Kidney glomerular epithelial cell (primary cell): ENCODE results near the gene OSBPL6.
"Not testable (repeated sequence)": the region's sequence is repeated elsewhere in the genome, so short reads cannot be mapped to it uniquely, and the experiment has no call there.

Experiments
- DNase-seq: peaks from one replicate; lab custom pipeline; 2025; lab: John Stamatoyannopoulos, UW

Gene OSBPL6

DNA sequence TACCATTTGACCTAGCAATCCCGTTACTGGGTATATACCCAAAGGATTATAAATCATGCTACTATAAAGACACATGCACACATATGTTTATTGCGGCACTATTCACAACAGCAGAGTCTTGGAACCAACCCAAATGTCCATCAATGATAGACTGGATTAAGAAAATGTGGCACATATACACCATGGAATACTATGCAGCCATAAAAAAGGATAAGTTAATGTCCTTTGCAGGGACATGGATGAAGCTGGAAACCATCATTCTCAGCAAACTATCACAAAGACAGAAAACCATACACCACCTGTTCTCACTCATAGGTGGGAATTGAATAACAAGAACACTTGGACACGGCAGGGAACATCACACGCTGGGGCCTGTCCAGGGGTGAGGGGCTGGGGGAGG, 163.4 kb downstream of the OSBPL6 start:
- DNase-seq = not testable (repeated sequence)

DNA sequence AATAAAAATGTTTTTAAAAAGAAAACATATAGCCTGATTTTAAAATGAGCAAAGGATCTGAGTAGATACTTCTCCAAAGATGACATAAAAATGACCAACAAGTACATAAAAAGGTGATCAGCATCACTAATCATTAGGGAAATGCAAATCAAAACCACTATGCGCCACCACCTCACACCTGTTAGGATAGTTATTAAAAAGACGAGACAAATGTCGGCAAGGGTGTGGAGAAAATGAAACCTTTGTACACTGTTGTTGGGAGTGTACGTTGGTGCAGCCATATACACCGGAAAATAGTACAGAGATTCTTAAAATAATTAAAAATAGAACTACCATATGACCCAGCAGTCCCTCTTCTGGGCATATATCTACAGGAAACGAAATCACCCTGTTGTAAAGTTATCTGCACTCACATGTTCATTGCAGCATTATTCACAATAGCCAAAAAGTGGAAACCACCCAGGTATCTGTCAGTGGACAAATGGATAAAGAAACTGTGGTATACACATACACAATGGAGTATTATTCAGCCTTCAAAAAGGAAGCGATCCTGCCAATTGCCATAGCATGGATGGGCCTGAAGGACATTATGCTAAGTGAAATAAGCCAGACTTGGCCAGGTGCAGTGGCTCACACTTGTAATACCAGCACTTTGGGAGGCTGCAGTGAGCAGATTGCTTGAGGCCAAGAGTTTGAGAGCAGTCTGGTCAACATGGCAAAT, 165.0 kb downstream of the OSBPL6 start:
- no peak for DNase-seq

DNA sequence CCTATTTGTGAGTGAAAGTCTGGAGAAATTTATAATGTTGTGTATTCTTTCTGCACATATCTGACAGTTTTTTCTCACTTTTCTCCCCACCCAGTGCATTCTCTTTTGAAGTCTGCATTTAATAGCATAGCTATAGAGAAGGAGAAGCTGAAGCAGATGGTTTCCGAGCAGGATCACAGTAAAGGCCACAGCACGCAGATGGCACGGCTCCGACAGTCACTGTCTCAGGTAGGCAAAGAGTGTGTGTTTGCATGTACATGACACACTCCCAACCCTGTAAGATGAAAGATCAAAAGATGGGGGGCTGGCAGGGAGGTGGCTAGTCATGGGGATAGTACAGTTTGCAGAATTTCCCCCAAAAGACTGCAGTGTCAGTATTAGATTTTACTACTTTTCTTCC, 167.3 kb downstream of the OSBPL6 start:
- DNase-seq = no peak

DNA sequence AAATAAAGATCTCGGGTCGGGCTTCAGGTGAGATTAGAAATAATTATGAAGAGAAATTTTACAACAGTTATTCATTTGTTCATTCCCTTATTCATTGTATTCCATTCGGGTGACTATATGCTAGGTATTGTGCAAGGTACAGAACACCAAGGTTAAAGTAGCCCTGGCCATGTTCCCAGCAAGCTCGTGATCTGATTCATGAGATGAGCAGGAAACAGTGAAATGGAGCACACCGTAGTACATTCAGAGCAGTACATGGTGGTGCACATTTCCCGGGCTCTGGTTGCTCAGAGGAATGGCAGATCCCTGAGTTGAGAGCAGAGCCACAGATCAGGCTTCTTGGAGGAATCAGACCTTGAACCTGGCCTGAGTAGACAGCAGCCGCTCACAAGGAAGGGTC, 168.9 kb downstream of the OSBPL6 start:
- DNase-seq = no peak

DNA sequence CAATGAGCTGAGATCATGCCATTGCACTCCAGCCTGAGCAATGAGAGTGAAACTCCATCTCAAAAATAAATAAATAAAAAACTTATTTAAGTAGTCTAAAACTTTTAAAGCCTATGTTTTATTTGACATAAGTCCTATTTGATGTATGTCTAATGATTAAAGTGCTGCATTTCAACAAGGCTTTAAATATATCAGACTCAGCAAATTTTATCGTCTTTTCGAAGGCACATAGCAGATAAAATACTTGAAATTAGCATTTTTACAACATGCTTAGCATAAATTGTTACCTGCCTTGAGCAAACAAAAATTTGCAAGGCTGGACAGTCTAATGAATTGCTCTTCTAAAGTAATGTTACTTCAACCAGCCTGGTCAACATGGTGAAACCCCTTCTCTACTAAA, 170.8 kb downstream of the OSBPL6 start:
- no peak for DNase-seq

DNA sequence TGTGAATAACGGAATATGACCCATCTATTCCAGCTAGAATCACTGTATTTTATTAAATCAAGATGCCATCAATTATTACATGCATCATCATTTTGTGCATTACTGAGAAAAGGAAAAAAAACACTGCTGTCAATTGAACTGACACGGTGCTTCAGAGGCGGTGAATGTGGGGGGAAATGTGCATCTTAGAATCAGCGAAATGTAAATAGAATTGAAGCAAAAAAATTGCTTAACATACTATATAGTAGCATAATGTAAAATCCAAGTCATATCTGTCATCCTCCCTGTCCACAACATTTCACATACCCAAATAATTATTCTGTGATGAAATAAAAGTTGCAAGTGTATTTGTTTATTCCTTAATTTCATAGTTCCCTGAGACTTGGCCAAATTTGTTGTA, 172.1 kb downstream of the OSBPL6 start:
- DNase-seq = no peak

DNA sequence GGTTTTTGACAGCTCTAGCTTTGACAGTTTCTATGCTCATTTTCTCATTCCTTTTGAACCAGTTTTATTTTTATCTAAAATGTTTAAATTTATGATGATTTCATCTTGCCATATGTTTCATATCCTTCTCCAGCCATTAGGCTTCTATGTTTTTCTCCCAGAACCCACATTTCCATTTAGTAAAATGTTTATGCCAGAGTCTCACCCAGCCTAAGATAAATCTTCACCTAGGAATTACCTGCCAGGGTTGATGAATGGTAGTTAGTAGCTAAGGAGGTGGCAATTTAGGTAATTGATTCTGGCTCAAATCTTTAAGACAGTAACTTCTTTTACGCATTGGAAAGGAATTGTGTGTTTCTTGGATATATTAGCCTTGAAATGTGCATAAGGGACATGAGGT, 173.0 kb downstream of the OSBPL6 start:
- DNase-seq = no peak

DNA sequence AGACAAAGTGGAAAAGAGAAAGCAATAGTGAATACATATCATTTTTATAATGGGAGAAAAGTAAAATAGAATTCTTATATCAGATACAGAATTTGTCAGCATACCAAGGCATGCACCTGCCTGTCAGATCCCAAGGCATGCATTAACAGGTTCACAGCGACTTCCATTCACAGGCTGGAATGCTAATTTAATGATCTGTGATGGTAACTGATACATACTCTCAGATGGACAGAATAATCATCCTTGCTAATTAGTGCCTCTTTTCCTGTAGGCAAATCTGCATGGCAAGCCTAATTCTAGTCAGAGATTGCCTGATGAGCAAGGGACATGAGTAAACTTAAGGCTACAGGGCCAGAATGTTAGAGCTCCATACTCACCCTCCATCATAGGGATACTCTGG, 180.6 kb downstream of the OSBPL6 start:
- DNase-seq = no peak

DNA sequence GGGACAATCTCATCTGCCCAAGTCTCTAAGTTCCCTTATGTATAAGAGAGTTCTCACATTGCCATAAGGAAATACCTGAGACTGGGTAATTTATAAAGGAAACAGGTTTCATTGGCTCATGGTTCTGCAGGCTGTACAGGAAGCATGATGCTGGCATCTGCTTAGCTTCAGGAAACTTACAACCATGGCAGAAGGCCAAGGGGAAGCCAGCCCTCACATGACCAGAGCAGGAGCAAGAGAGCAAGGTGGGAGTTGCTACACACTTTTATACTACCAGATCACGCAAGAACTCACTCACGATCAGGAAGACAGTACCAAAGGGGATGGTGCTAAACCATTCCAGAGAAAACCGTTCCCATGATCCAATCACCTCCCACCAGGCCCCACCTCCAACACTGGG, 182.7 kb downstream of the OSBPL6 start:
- DNase-seq = no peak

DNA sequence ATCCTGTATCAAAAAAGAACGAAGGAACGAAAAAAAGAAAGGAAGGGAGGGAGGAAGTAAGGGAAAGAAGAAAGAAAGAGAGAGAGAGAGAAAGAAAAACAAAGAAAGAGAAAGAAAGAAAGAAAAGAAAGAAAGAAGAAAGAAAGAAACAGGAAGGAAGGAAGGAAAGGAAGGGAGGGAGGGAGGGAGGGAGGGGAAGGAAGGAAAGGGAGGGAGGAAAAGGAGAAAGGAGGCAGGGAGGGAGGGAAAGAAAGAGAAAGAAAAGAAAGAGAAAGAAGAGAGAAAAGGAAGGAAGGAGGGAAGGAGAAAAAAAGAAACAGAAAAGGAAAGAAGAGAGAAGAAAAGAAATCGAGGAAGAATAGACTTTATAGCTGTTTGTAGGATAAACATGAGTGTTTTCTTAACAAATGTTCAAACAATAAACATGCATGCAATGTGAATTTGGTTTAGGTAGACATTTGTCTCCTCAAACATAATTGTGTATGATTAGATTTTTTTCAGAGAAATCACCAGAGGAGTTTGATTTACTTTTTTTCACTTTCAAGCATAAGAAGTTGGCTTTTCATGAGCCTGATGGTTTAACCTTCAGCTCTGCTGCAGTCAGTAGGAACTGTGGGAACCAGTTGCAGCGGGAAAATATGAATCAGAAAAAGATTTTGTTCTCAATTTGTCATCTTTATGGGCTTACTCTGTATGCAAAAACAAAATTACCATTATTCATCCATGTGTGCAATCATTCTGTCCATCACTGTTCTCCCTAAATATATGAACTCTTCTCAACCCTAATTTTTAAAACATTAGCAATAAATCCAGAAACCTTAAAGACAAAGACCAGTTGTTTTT, 185.1 kb downstream of the OSBPL6 start:
- no peak for DNase-seq

DNA sequence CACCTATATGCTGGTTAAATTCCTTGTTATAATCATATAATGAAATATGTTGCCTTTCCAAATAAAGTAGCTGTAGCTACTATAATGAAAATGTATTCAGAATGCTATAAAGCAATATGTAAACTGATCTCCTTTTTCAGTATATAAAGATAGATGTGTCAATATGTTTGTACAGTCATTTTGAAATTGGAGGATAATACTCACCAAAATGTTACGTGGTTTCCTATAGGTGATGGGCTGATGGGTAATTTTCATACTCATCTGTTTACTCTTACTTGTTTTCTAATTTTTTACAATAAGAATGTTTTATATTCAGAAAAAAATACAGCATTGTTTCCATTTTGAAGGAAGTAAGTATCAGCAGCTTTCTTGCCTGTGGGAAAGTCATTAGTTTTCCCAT, 186.5 kb downstream of the OSBPL6 start:
- DNase-seq = no peak

DNA sequence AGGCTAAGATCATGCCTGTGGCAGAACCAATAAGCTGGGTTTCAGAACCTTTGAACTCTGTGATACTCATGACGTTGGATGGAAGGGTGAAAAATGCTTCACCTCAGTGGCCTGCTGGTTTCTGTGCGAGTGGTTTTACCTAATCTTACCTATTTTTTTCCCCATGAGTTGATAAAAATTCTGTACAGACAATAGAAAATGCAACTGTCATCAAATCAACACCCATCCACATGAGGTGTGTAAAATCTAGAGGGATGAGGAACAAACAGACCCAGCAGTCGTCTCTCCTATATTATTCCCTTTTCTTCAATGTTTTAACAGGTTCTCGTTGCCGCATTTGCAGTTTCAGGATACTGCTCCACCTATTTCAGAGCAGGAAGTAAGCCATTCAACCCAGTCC, 189.4 kb downstream of the OSBPL6 start:
- DNase-seq = no peak

DNA sequence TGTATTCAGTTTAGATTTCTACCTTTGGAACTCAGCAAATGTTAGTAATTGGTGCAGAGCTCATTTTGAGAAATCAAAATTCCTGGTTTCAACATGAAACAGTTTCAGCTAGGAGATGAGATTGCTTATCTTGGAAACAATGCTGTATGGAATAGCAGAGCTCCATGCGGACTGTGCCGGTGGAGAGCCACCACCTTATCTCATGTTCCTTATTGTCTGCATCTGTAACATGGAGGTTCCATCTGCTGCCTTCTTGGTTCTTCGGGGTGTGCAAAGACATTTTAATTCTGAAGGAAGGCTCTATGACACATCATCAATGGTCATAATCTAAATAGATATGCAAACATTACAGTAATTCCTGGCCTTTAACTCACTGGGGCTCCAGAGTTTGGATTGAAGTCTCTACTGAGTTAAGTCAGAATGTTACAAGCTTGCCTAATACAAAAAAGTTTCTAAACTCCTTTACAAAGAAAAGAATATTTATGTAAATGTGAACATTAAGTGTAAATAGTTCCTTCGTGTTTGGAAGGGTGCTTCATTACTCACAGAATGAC, 191.4 kb downstream of the OSBPL6 start:
- DNase-seq = no peak

DNA sequence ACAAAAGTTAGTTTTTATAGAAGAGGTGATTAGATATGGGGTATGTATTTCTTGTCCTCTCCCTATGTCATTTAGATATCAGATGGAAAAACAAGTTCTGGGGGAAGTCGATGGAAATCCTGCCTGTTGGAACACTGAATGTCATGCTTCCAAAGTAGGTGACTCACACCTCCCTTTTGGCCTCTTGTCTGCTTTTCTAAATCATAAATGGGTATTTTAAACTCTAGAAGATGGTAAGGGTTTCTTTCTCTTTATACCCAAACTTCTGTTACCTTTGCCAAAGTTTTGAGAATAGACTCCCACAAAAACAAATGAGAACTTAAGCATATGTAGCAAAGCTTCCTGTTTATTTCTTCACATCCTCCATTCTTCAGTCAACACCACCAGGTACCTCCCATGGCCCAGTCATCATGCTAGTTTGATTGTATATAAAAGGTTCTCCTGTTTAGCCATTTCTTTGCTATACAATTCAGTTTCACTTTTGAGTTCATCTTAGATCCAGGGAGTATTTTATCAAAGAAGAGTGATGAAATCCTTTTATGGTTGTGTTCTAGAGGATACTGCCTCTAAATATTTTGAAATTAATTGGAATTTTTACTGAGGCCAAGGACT, 192.8 kb downstream of the OSBPL6 start:
- DNase-seq = no peak

DNA sequence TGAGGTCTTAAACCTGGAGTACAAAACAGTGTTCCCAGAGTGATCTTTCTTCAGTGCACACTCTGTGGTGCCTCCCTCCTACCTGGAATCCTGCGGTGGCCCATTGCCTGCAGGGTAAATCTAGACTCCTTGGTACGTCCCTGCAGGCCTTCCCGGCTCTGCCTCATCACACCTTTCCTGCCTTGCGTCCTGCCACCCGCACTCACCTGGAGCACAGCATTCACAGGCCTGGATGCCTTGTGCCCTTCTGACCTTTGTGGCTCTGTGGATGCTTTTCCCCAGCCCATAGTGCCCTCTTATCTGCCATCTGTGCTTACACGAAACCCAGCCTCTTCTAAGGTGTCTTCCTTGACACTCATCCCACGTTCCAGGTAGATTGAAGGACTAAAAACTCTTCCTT, 194.0 kb downstream of the OSBPL6 start:
- DNase-seq = no peak

DNA sequence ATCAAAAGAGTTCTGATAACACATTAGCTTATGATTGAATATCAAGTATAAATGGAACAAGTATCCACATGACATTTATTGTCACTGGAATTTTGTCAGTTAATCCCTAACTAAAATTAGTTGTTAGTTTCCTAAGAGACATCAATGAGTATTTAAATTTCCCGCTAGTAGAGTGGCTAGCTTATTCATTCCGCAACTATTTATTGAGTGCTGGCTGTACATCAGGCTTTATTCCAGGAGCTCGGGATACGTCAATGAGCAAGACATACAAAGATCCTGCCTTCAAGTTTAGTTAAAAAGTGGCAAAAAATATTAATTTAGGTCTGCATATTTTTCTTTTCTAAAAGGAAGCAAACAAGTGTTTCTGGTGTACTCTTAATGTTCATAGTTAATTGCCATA, 197.4 kb downstream of the OSBPL6 start:
- no peak for DNase-seq

DNA sequence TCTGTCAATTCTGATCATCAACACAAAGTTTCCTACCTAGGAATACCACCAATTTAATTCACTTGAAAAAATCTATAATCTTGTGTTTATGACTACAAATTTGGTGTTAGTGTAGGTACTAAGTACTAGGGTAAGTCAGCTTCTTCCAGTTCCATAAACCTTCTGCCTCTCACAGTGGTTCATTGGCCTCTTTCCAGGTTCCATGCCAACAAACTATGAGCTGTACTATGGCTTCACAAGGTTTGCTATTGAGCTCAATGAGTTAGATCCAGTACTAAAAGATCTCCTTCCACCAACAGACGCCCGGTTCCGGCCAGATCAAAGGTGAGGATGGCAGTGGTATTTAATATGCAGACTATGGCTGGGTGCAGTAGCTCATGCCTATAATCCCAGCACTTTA, 197.9 kb downstream of the OSBPL6 start:
- DNase-seq = no peak

DNA sequence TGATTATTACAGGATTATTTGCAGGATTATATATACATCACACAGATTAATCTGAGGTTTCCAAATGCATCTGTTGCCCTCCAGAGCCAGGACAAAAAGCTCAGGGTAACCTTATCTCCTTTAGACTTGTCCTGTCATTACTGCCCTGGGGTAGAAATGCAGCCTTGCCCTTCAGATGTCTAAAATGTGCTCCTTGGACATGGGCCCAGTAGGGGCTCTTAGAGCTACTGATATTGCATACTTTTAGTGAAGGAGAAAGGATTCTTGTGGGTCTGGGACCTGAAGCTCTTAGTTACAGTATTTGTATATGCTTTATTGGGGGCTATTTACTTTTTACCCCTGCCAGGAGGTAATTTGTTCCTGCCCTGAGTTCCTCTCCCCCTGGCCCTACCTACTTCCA, 200.5 kb downstream of the OSBPL6 start:
- no peak for DNase-seq

DNA sequence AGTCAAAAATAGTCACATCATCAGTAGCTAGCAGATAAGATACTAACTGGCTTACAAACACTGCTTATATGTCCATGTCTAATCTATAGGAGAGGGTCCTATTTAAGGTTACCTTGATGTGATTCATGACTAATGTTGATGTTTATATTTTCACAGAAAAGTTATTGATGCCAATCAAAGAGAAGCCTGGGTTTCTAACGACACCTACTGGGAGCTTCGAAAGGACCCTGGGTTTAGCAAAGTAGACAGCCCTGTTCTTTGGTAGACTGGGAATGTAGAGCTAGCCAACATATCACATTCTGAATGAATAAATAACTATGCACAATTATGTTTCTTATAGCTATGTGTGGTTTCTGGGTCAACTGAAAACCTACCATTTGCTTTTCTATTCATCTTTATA, 201.0 kb downstream of the OSBPL6 start:
- DNase-seq = no peak

DNA sequence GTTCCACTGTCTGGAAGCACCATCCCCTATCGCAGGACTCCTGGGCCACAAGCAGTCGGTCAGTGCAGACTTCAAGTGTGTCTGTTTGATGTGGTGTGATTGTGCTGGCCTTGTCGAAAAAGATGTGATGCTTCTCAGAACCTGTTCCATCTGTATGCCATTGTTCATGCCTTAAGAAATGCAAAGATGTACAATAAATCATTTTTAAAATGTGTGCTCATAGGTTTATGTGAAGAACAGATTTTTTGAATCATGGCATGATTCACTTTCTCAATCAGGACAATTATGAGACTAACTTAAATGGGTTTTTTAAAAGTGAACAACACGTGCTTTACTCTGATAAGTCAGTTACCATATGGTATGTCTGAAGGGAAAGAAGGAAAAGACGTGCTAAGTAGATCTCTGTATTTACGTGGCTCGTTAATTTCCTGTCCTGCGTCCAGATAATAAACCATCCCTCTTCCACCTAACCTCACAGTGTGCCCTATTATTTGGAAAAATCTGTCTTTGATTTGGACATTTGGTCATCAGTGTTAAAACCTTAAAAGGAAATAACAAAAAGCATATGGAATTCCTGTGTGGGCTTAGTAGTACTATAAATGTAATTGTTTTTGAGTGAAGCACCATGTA, 201.7 kb downstream of the OSBPL6 start:
- no peak for DNase-seq

DNA sequence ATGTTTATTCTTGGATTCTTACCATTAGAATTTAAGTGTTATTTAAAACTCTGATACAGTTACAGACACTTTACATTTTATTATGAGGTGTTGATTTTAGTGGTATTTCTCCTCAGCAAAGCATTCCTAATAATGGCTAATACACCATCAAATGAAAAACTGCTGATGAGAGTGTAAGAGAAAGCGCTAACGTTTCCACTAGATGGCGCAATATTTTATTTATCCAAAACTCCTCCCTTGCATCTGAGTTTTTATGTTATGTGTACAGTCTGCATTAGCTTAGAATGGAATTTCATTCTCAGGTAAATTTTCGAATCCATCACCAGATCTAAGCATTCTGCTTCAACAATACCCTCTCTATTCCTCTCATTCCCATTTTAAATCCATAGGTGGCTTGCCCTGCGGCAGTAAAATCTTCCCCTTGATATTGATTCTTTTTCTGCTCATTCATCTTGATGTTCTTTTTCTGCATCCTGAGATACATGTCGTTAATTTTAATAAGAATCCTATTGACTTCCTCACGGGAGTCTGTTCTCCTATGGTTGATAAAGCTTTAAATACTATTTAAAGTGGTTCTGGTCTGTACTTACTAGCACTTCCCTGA, 202.8 kb downstream of the OSBPL6 start:
- DNase-seq = peak; percentile 39

DNA sequence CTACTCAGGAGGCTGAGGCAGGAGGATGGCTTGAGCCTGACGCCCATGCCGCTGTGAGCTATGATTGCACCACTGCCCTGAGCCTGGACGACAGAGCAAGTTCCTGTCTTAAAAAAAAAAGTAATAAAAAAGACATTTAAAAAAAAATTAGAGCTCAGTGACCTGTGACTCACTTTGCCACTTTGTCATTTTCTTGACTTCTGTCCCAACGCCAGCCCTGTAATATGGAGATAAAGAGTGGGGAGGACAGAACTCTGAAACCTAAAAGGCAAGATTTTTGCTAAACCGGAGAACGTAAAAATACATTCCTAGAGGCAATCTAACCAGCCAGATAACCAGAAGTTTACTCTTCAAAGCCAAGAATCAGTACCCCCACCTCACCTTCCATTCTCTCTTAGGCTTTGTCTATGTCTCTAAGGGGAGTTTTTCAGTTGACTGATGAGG, 207.7 kb downstream of the OSBPL6 start:
- DNase-seq = no peak
